NOMO-1 treated with dmso at 0.1 percent for 144 hours (cell line): Measurements from ENCODE around the gene NAV2.

Source experiments
- DNase-seq: peaks from one replicate; lab custom pipeline; 2025; ENCODE audit not compliant: unreplicated experiment; lab: John Stamatoyannopoulos, UW

The NAV2 gene

GRCh38 chr11:20131788-20132666, 419.4 kb downstream of the NAV2 start:
- peak; percentile 23 for DNase-seq

GRCh38 chr11:20132667-20133039, 420.0 kb downstream of the NAV2 start:
- no peak for DNase-seq

DNA sequence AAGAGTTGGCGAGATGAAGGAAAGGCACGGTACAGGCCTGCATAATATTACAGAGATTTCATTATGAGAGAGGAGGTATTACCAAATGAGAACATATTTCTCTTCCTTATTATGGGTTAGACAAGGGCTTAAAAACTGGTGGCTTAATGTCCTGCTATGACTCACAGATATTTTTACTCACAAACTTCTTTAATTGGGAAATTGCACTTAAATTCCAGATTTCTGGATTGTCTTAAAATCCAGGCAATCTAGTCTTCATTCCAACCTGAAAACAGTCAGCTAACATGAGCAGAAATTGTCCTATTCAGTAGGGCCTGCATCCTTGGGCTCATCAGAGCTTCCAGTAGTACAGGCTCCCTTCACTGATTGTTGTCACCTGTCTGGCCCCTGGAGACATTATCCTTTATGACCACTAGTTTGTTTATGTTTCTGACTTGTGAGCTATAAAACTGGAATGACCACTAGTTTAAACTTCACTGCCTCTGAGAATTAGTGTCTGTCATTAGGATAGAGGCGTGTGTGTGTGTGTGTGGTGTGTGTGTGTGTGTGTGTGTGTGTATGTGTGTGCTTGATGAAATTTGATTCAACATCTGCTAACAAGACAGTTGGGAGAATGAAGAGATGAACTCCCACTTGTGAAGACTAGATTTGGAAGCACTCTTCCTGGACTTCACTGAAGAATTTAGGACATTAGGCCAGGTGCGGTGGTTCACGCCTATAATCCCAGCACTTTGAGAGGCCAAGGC, 422.5 kb downstream of the NAV2 start:
- no peak for DNase-seq

GRCh38 chr11:20137637-20138036, 425.0 kb downstream of the NAV2 start:
- DNase-seq = no peak

DNA sequence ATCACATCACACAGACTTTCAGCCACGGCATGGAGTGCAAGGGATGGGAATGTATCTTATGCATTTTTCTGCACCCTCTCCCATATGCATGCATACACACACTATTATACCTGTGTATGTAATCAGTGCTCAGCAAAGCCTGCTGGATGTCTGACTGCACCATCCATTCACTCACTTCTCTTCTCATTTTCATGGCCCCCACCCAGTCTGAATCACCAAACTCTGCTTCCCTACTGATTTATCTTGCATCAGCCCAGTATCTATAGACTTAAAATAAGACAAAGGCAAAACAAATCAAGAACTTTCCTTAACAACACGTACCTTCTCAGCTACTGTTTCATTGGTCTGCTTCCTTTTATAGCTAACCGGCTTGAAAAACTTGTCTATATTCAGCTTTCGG, 426.1 kb downstream of the NAV2 start:
- no peak for DNase-seq

DNA sequence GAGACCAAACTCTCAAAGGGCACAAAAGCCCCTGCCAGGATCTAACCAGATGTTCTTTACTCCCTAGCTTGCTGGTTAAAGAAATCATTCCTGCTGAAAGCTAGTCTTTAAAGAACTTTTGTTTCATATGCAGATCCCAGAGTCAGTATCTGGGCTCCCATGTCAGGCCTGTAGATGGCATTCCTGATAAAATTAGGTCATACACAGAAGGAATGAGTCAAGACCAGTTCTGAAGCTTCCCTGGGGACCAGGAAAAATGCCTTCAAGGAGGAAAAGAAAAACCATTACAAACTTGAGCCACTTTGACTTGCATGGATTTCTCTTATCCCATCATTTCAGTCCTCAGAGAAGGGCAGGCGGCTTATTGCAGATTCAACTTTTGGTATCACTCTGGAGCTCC, 441.7 kb downstream of the NAV2 start:
- no peak for DNase-seq

DNA sequence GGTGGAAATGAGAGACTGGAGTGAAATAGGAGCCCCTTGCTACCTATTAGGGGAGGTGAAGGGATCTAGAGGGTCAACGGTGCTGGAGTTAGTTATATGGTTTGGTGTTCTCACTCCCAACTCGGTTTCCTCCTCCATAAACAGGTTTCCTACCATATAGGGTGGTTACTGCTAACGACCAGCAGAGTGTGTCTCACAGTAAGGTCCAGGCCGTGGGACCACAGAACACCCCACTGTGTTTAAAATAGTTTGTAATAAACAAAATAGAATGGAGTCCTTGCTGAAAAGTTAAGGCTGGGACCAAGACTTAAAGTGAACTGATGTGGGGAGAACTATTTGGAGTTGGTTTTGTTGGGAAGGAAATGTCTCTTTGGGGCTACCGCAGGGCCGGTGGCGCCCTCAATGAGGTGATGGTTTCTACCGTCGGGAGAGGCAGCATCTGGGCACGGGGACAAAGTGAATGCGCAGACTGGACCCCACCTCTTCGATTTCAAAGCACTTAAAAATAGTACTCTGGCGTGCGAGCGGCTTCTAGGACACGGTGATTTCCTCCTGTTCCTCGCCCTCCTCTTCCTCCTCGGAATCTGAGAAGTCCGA, 443.1 kb downstream of the NAV2 start:
- no peak for DNase-seq

GRCh38 chr11:20156280-20156875, 443.7 kb downstream of the NAV2 start:
- DNase-seq = no peak

GRCh38 chr11:20156876-20157613, 444.4 kb downstream of the NAV2 start:
- peak; percentile 7 for DNase-seq

DNA sequence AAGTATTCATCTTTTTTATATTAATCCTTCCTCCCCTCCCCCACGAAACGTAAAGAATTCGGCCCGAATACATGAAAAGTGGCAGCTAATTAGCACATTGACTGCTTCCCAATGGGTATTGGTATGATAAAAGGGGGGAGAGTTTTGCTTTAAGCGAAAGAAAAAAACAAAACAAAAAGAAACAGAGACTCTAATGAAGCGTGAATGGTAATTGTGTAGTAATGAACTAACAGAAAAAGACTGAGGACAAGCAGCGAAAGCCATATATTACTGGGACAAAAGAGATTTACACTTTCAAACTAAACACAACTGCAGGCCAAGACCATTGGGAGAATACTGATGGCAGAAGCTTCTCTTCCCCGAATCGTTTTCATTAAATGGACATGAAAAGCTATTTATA, 445.1 kb downstream of the NAV2 start:
- DNase-seq = no peak

DNA sequence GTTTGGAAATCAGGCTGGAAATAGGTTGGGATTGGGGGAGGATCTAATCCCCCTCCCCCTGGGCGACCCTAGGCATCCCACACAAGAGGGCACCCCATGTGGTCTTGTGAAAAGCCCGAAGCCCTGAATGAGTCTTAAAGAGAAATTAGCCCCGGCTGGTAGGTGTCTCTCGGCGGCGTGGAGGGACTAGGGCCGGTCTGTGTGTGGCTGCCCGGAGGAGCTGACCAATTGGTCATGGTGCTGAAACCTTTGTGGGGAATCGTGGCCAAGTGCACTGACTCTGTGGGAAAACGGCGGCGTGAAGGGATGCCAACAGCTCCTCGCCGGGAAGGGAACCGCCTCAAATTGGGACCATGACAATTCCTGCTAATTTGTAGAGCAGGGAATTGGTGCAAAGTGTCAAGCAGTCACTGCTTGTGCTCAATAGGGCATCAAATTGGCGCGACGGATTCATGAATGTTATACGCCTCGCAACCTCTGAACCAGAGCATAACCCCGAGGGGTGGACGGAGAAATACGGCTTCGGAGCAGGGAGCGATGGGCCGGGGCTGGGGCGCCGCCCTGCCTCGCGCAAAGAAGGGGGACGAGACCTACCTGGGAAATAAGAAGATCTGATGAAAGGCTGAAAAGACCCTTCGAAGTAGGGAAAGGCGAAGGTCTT, 446.1 kb downstream of the NAV2 start:
- no peak for DNase-seq

- no peak for DNase-seq
Measured at GRCh38 chr11:20159466-20160381, 447.1 kb downstream of the NAV2 start.

- no peak for DNase-seq
Measured at GRCh38 chr11:20160425-20161229, 448.0 kb downstream of the NAV2 start, which contains the start of gene DBX1. Gene DBX1 (minus strand): TSS chr11:20160475. CDS start chr11:20160324, 151 bp downstream.

DNA sequence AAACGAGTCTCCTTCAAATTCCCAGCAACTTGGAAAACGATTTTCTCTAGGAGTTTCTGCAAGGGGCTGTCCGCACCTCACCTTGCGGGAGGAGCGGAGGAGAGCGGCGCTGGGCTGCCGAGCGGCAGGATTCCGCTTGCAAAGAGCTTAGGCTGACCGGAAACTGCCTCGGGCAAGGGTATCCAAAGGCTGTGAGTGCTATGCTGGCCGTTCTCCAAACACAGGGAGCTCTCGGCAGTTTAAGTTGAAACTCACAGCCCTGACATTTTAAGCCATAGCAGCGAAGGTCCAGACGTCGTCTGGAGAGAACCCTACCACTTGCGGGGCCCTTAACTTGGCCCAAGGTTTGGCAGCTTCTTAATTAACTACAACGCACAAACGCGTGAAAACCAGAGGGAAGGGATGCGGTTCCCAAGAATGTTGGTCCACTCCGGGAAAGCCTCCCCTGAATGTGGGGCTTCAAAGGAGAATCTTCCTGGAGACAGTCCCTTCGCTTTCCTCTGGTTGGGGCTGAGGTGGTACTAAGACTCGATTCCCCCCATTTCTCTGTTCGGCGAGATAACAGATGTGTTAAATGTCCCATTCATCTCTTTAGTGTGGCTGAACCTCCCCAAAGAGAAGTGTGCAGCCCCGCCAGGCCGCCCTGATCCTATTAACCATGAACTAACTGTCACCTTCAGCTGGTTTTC, 448.7 kb downstream of the NAV2 start:
- no peak for DNase-seq

DNA sequence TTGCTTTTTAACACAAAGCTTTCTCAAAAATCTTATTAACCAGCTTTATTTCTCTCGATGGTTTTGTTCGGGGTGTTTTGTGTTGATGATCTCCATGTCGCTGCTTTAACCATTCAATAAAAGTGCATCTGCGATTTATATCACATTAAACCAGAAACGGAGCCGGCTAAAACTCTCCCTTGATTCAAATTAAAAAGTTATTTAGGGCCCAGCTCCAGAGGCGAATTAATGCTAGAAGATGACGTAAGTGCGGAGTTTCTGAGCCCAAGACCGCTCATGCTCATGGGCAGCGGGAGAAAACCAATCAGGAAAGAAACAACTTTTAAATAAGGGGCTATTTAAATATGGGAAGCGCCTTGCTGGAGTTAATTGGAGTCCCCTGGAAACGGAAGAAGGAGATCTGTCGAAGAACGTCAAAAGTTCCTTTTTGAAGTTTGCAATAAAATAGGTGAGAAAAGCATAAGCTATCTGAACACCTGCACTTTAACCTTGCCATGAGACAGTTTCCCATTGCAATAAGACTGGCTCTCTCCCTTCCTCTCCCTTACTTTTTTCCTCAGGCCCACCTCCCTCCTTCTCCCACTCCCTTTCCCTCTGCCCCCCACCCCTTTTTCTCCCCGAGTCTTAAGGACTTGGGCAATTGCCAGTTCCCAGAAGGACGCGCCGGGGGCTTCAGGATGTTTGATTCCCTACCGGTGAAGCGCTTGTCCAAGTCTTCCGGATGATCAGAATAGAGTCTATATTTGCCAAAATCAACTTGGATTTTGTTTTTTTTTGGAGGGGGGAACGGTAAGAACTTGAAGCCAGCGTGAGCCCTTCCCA, 449.5 kb downstream of the NAV2 start:
- DNase-seq = no peak

DNA sequence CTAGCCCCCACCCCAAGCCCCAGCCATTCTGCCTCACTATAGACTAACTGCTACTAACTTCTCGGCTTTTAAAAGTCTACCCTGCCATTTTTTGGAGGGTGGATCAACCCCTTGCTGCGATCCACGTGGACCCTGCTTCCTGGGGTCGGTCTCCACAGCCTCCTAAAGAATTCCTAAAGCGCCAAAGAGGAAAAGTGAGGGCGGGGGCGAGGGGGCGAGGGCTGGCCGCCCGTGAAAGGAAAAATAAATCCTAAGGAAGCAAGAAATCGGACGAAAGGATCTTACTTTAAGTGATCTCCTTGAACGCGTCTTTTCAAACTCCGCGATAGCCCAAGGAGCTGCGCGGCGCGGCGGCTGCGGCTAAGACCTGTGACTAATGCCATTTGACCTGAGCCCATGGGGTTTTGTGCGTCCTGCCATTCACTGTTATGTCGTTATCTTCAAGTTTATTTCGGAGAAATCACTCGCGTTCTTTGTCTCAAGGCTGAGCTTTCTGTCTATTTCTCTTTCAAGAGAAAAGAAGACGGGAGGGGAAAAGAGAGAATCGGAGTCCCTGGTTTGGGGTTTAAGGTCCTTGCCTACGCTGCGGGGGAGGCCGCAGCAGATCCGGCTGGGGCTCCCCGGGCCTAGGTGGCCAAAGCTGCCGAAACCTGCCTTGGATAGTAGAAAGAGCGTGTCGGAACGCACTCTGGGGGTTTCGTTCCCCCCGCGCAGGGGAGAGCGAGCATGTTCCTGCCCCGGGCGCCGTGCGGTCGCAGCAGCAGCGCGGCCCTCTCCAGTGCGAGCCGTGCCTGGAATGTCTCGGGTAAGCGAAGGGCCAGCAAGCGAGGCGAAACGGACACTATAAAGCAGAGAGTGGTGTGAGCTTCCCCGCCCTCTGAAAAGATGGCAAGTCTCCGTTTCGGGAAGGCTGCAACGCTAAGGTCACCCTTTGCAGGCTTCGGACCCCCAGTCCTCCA, 450.5 kb downstream of the NAV2 start:
- no peak for DNase-seq
